Rectal smooth muscle tissue (tissue), 1 donor: ENCODE results near the gene FAM9C.

Experiments
- H3K27ac ChIP-seq: one replicate; pipeline ENCODE4 v1.7.0; 2013; ENCODE audit warnings: low read depth, low read length, inconsistent platforms
- H3K27me3 ChIP-seq: one replicate; pipeline ENCODE4 v1.7.0; 2013; ENCODE audit warnings: low read length; ENCODE audit not compliant: control insufficient read depth, insufficient read depth
- H3K36me3 ChIP-seq: one replicate; pipeline ENCODE4 v1.7.0; 2013; ENCODE audit warnings: low read length; ENCODE audit not compliant: control insufficient read depth, insufficient read depth
- H3K4me1 ChIP-seq: one replicate; pipeline ENCODE4 v1.7.0; 2013; ENCODE audit warnings: low read length; ENCODE audit not compliant: control insufficient read depth, insufficient read depth
- H3K4me3 ChIP-seq: one replicate; pipeline ENCODE4 v1.7.0; 2013; ENCODE audit warnings: low read length
- H3K9ac ChIP-seq: one replicate; pipeline ENCODE4 v1.7.0; 2013; ENCODE audit warnings: low read length

The FAM9C gene

GRCh38 chrX:12991575-12991974 is 52.8 kb downstream of the FAM9C start:
- no peaks in the 10 kb centered on the region for H3K36me3 ChIP-seq
- H3K4me1 ChIP-seq: no peaks in the 10 kb centered on the region
- H3K9ac ChIP-seq: no peak overlapping the region
- H3K27me3 ChIP-seq: no peaks in the 10 kb centered on the region
- H3K4me3 ChIP-seq: no peak overlapping the region
- no peak overlapping the region for H3K27ac ChIP-seq

- Histone ChIP-seq H3K27me3 (no peaks in the 10 kb centered on the region), H3K36me3 (no peaks in the 10 kb centered on the region), H3K27ac (no peak overlapping the region), H3K9ac (no peak overlapping the region), H3K4me3 (no peak overlapping the region), H3K4me1 (no peaks in the 10 kb centered on the region)
These were observed 55.0 kb downstream of the FAM9C start for GRCh38 chrX:12989461-12989860.

GRCh38 chrX:12988797-12989196 is 55.6 kb downstream of the FAM9C start:
- Histone ChIP-seq H3K36me3 (no peaks in the 10 kb centered on the region), H3K27ac (no peak overlapping the region), H3K9ac (no peak overlapping the region)

DNA sequence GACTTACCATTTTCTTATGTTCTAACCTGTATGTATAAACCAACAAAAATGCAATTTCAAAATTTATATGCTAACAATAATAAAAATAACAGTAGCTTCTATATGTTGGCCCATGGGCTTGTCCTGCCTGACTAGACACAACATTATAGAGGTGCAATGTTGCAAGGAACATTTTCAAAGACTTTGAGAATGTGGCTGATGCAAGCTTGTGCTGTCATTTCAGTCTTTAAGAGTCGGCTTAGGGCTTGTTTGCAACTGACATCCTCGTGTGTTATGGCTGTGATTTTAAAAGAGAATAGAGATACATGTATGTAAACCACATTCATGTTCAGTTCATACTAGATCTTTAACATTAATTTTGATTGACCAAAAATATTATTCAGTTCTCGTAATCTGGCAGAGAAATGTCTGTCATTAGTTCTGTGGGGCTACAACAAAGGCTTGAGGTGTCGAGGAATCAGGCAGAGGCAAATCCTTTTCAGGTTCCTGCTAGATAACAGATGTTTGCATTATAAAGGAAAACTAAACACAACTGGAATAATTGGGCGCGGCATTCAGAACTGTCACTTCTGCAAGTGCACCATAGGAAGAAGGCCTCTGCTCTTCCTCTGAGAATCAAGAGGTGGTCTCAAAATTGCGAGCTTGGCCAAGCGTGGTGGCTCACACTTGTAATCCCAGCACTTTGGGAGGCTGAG is 56.4 kb downstream of the FAM9C start:
- Histone ChIP-seq H3K9ac (no peak overlapping the region), H3K36me3 (no peaks in the 10 kb centered on the region), H3K4me1 (no peaks in the 10 kb centered on the region), H3K27me3 (no peaks in the 10 kb centered on the region), H3K27ac (no peak overlapping the region), H3K4me3 (no peak overlapping the region)

More at GRCh38 chrX:12988797-12989196, 55.6 kb downstream of the FAM9C start:
- no peaks in the 10 kb centered on the region for H3K27me3 ChIP-seq
- H3K4me1 ChIP-seq: no peaks in the 10 kb centered on the region
- H3K4me3 ChIP-seq: no peak overlapping the region

DNA sequence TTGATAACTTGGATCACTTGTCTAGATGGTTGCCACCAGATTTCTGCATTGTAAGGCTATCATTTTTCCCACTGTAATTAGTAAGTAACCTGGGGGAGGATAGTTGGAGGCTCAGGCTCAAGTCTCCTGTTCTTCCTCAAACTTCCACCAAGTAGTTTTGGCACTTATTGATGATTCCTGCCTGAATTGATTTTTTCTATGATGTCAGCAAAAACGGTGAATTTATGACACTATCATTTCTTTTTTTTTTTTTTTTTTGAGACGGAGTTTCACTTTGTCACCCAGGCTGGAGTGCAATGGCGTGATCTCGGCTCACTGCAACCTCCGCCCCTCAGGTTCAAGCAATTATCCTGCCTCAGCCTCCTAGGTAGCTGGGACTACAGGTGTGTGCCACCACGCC is 57.1 kb downstream of the FAM9C start:
- Histone ChIP-seq H3K9ac (no peak overlapping the region), H3K36me3 (no peaks in the 10 kb centered on the region), H3K4me1 (no peaks in the 10 kb centered on the region), H3K27me3 (no peaks in the 10 kb centered on the region), H3K27ac (no peak overlapping the region), H3K4me3 (no peak overlapping the region)

GRCh38 chrX:12986886-12987285 is 57.5 kb downstream of the FAM9C start:
- Histone ChIP-seq H3K36me3 (no peaks in the 10 kb centered on the region), H3K27me3 (no peaks in the 10 kb centered on the region)

GRCh38 chrX:12986164-12986779 is 58.1 kb downstream of the FAM9C start:
- H3K4me3 ChIP-seq: no peak overlapping the region
- H3K4me1 ChIP-seq: no peaks in the 10 kb centered on the region
- no peak overlapping the region for H3K9ac ChIP-seq
- H3K27me3 ChIP-seq: no peaks in the 10 kb centered on the region
- H3K27ac ChIP-seq: no peak overlapping the region
- H3K36me3 ChIP-seq: no peaks in the 10 kb centered on the region

More at GRCh38 chrX:12986886-12987285, 57.5 kb downstream of the FAM9C start:
- H3K9ac ChIP-seq: no peak overlapping the region
- H3K4me1 ChIP-seq: no peaks in the 10 kb centered on the region
- H3K4me3 ChIP-seq: no peak overlapping the region
- no peak overlapping the region for H3K27ac ChIP-seq
